T1000 (cell line): ENCODE measurements around the gene SPIN2A.
"Not testable (repeated sequence)": the region's sequence is repeated elsewhere in the genome, so short reads cannot be mapped to it uniquely, and the experiment has no call there.

Source experiments
- DNase-seq: peaks from one replicate; lab custom pipeline; 2025; ENCODE audit warnings: mixed read lengths; lab: John Stamatoyannopoulos, UW

The SPIN2A gene

GRCh38 chrX:57102918-57103317 is 34.3 kb downstream of the SPIN2A start:
- not testable (repeated sequence) for DNase-seq
